ENCODE results near the gene MARCHF10.

DNA sequence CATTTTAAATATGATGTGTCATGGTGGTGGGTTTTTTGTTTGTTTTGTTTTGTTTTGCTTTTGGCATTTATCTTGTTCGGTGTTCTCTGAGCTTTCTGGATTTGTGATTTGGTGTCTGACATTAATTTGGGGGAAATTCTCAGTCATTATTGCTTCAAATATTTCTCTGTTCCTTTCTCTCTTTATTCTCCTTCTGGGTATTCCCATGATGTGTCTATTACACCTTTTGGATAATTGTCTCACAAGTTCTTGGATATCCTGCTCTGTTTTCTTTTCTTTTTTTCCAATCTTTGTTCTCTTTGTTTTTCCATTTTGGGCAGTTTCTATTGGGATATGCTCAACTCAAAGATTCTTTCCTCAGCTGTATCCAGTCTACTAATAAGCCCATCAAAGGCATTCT is 88.5 kb downstream of the MARCHF10 start:
- TF ChIP-seq EZH2phosphoT487 (IDR thresholded peaks at IDR 0.05; ENCODE audit: insufficient read depth, low read depth) (no peak), EZH2 (IDR thresholded peaks at IDR 0.05; ENCODE audit: insufficient read depth, poor library complexity, severe bottlenecking) (no peak)
